Hepatocyte (in vitro differentiated cells): ENCODE data around the gene MPEG1. TPM values are rescaled to one million over a fixed set of nuclear protein-coding genes. Genes with fewer than 3 reads are reported as not detected.

Source experiments
- DNase-seq: peaks from one replicate; pipeline ENCODE4 v3.0.0-alpha.2; 2016; ENCODE audit warnings: low spot score
- H2AFZ ChIP-seq: fragments of 200-600 bp; sonication (generic); 2 replicates; pipeline ENCODE4 v1.6.0; 2016; ENCODE audit warnings: antibody characterized with exemption, mild to moderate bottlenecking
- H3K27ac ChIP-seq: fragments of 200-600 bp; sonication (generic); 2 replicates; pipeline ENCODE4 v1.5.1; 2016; ENCODE audit warnings: mild to moderate bottlenecking
- H3K27me3 ChIP-seq: fragments of 200-600 bp; sonication (generic); 2 replicates; pipeline ENCODE4 v1.6.1; 2016
- H3K36me3 ChIP-seq: fragments of 200-600 bp; sonication (generic); replicated peaks from 2 replicates; pipeline ENCODE4 v1.5.1; 2016; ENCODE audit warnings: low read depth; ENCODE audit not compliant: insufficient read depth
- H3K4me1 ChIP-seq: fragments of 200-600 bp; sonication (generic); 2 replicates; pipeline ENCODE4 v1.5.1; 2016; ENCODE audit warnings: mild to moderate bottlenecking, moderate library complexity; ENCODE audit not compliant: insufficient read depth
- H3K4me2 ChIP-seq: fragments of 200-600 bp; sonication (generic); 2 replicates; pipeline ENCODE4 v1.6.0; 2016
- H3K4me3 ChIP-seq: fragments of 200-600 bp; sonication (generic); 2 replicates; pipeline ENCODE4 v1.5.1; 2016; ENCODE audit warnings: mild to moderate bottlenecking
- H3K79me2 ChIP-seq: fragments of 200-600 bp; sonication (generic); 2 replicates; pipeline ENCODE4 v1.6.0; 2017; ENCODE audit warnings: mild to moderate bottlenecking
- H3K9me2 ChIP-seq: fragments of 200-600 bp; sonication (generic); replicated peaks from 2 replicates; pipeline ENCODE4 v1.6.0; 2017; ENCODE audit warnings: mild to moderate bottlenecking; ENCODE audit not compliant: insufficient read depth
- H3K9me3 ChIP-seq: fragments of 200-600 bp; sonication (generic); 2 replicates; pipeline ENCODE4 v1.5.1; 2016; ENCODE audit warnings: low read depth, mild to moderate bottlenecking
- H4K20me1 ChIP-seq: fragments of 200-600 bp; sonication (generic); 2 replicates; pipeline ENCODE4 v1.6.0; 2016; ENCODE audit warnings: mild to moderate bottlenecking; ENCODE audit not compliant: insufficient read depth, poor library complexity, severe bottlenecking
- CTCF ChIP-seq: fragments of 200-600 bp; sonication (generic); IDR thresholded peaks from 2 replicates; pipeline ENCODE4 v1.5.1; 2016; ENCODE audit warnings: antibody characterized with exemption, mild to moderate bottlenecking; ENCODE audit not compliant: poor library complexity
- EZH2 ChIP-seq: fragments of 200-600 bp; sonication (generic); IDR thresholded peaks from 2 replicates; pipeline ENCODE4 v1.6.1; 2016; ENCODE audit warnings: antibody characterized with exemption, mild to moderate bottlenecking, borderline replicate concordance
- EZH2phosphoT487 ChIP-seq: fragments of 200-600 bp; sonication (generic); IDR thresholded peaks from one replicate; pipeline ENCODE4 v1.6.1; 2018; ENCODE audit warnings: antibody characterized with exemption, mild to moderate bottlenecking, low read depth, moderate library complexity; ENCODE audit not compliant: unreplicated experiment, severe bottlenecking
- WGBS: methylation state at CpG from one replicate; pipeline ENCODE4 v1.1.6; 2016; ENCODE audit warnings: low lambda C conversion rate; ENCODE audit errors: missing lambda C conversion rate; 5-methylcytosine and 5-hydroxymethylcytosine counted together
- polyA plus RNA-seq: library from polyadenylated mRNA; unstranded; fragments of >200 nt; fragmentation: Nextera tagmentation; extraction: Ambion mirVana; gene quantifications from 2 replicates; pipeline ENCODE4 v1.2.1, GENCODE V29; 2016
- total RNA-seq: library from RNA; depleted of rRNA; stranded (reverse); fragments of >200 nt; gene quantifications from 2 replicates; pipeline ENCODE4 v1.2.3, GENCODE V29; 2014

The MPEG1 gene
- total and polyA plus RNA-seq, 2 experiments from 2014 or later = 0.57 TPM; not detected in 1

GRCh38 chr11:59224351-59224928 is 11.7 kb upstream of the MPEG1 start:
- no peak for TF ChIP-seq EZH2phosphoT487
- TF ChIP-seq CTCF = no peak
- TF ChIP-seq EZH2 = no peak
- peak overlapping the region; percentile 16 for H3K27ac ChIP-seq
- DNase-seq = no peak
- H3K9me3 ChIP-seq = no peaks in the 10 kb centered on the region
- no peaks in the 10 kb centered on the region for H3K79me2 ChIP-seq
- no peaks in the 10 kb centered on the region for H3K36me3 ChIP-seq
- WGBS = 72% methylated on average over 4 of the region's 4 CpGs
- no peak overlapping the region for H3K4me3 ChIP-seq
- no peak overlapping the region for H2AFZ ChIP-seq
- no peaks in the 10 kb centered on the region for H4K20me1 ChIP-seq
- H3K9me2 ChIP-seq = no peaks in the 10 kb centered on the region
- H3K4me1 ChIP-seq = no peaks in the 10 kb centered on the region
- H3K4me2 ChIP-seq = no peak overlapping the region
- no peaks in the 10 kb centered on the region for H3K27me3 ChIP-seq

- Histone ChIP-seq H3K9me3 (no peaks in the 10 kb centered on the region), H3K4me2 (no peak overlapping the region), H3K4me1 (no peaks in the 10 kb centered on the region), H2AFZ (no peak overlapping the region), H4K20me1 (no peaks in the 10 kb centered on the region), H3K27me3 (no peaks in the 10 kb centered on the region), H3K79me2 (no peaks in the 10 kb centered on the region), H3K36me3 (no peaks in the 10 kb centered on the region), H3K4me3 (no peak overlapping the region), H3K9me2 (no peaks in the 10 kb centered on the region), H3K27ac (no peak overlapping the region)
- 52% methylated on average over 2 of the region's 2 CpGs for WGBS
- no peak for DNase-seq
- no peak for TF ChIP-seq EZH2
- no peak for TF ChIP-seq CTCF
- no peak for TF ChIP-seq EZH2phosphoT487
These were observed 10.9 kb upstream of the MPEG1 start for GRCh38 chr11:59223611-59224010.

- no peak for DNase-seq
These were observed 10.4 kb upstream of the MPEG1 start for GRCh38 chr11:59223177-59223576.

More at GRCh38 chr11:59223177-59223576, 10.4 kb upstream of the MPEG1 start:
- H3K4me2 ChIP-seq = no peak overlapping the region
- no peak overlapping the region for H2AFZ ChIP-seq
- H3K27ac ChIP-seq = no peak overlapping the region
- no peaks in the 10 kb centered on the region for H3K36me3 ChIP-seq
- 100% methylated on average over 1 of the region's 1 CpG for whole genome bisulfite sequencing
- no peaks in the 10 kb centered on the region for H3K79me2 ChIP-seq
- no peak overlapping the region for H3K4me3 ChIP-seq
- no peaks in the 10 kb centered on the region for H3K4me1 ChIP-seq
- no peaks in the 10 kb centered on the region for H3K27me3 ChIP-seq
- TF ChIP-seq EZH2 (no peak), EZH2phosphoT487 (no peak), CTCF (no peak)
- H3K9me3 ChIP-seq = no peaks in the 10 kb centered on the region
- H3K9me2 ChIP-seq = no peaks in the 10 kb centered on the region
- H4K20me1 ChIP-seq = no peaks in the 10 kb centered on the region
